DMS114 treated with DMSO at 0.1 percent for 48 hours (cell line): ENCODE measurements around the gene ARL6IP4.
"Not testable (repeated sequence)": the region's sequence is repeated elsewhere in the genome, so short reads cannot be mapped to it uniquely, and the experiment has no call there.

Experiments
- DNase-seq: peaks from one replicate; lab custom pipeline; 2025; ENCODE audit not compliant: unreplicated experiment; lab: John Stamatoyannopoulos, UW

Gene ARL6IP4

DNA sequence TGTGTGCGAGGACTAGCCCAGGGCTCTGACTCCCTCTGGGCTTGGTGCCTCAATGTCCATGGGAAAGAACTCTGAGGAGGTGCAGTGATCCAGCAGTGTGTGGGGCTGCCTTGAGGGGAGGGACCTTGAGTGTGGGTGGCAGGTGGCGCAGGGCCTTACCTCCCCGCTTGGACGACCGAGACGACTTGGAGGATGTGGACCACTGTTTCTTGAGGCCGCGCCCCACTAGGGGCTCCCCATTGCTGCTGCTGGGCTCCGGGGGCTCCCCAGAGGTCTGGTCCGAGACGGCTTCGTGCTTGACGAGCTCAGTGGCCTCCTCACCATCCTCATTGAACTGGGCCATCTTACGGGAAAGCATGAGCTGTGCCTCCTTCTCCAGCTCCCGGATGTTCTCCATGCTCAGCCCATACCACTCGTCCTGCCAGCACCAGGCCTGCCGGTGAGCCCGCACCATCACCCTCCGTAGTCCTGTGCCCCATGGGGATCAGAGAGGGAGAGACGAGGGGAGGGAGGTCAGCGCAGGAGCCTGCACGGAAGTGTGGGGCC is 24.7 kb downstream of the ARL6IP4 start:
- no peak for DNase-seq

DNA sequence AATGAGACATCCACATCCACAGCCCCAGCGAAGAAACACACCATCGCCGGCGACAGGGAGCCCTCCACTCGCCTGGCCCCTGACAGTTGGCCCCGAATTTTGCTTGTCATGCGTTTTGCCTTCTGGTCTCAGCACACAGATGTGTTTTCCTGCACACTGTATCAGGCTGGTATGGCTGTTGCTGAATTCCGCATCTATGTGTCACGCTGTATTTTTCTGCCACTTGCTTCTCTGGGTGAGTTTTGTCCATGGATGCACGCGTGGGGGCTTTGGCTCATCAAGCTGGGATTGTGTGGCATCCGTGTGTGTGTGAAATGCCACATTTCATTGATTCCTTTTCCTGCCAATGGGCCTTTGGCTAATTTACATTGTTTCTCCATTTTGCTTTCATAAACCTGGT is 26.5 kb downstream of the ARL6IP4 start:
- no peak for DNase-seq

DNA sequence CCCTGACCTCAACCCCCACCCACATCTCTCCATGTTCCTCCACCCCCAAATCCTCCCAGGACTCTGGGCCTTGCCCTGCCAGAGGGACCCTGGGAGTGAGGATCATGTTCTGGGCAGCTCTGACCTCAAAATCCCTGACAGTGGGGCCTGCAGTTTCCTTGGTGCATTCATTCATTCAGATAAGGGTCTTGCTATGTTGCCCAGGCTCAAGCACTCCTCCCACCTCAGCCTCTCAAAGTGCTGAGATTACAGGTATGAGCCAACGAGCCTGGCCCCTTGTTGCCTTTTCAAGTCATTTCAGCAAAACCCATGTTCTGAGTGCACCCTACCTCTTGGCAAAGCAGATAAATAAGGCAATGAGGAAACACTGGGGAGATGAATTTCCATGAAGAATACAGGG is 29.6 kb downstream of the ARL6IP4 start:
- DNase-seq: no peak

DNA sequence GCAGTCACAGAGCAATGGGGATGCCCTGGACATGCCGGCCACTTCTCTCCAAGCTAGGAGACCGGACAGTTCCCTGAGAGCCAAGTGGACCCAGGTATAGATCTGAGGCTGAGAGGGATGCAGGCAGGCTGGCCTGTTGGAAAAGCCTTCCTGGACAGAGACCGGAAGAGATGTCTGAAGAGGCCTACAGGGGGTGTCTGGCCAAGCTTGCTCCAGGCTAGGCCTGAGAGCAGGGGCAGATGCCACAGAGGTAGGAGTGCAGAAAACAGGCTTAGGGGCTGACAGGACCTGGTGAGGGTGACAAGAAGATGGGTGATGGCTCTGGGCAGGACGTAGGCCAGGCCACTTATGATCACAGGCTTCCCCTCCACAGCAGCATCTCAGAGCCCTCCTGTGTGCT is 30.2 kb downstream of the ARL6IP4 start:
- no peak for DNase-seq

DNA sequence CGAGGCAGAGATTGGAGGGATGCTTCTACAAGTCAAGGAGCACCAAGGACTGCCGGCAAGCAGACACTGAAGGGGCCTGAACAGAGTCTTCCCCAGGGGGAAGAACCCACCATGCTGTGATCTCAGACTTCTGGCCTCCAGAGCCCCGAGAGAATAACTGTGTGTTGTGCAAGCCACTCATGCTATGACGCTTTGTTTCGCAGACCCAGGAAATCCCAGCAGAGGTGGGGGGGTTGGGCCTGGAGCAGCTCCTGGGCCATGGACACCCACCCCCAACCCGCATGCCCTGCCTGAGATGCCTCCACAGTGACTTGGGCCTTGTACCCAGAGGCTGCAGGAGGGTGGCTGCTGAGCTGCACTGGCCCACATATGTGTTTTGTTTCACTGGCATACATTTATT is 31.2 kb downstream of the ARL6IP4 start:
- DNase-seq: no peak

DNA sequence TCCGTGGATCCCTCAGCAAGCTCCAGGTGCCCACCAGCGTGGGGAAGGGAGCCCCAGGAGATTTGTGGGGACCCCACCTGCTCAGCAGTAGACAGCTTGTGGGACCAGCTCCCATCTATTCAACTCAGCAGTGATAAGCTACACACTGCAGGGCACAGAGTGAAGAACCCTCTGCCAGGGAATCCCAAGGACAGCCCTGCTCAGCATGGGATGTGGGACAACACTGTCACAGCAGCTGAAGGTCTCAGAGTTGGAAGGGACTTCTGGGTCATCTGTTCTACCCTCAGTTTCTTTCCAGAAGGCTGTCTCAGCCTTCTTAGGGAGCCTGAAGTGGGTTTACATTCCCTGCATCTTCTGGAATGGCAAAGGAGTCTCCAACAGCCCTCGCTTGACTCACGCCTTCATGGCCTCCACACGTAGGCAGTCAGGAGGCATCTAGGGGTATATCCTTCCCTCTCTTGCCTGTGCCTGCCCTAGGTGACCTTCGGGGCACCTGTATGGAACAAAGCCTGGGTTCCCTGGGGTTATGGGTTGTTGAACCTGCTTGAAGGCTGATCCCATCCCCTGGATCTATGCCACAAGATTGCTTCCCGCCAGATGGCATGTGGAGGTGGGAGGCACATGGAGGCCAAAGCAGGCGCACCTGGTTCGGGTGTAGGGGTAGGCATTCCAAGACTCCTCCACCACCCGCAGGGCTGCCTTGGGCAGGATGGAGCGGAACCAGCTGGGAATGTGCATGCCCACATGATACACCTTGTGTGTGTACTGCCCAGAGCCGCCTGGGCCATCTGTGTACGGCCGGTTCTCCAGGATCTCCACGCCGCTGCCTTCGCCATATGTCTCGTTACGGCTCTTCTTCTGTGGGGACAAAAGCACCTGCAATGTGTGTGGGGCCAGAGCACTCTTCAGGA is 33.0 kb downstream of the ARL6IP4 start:
- DNase-seq: no peak

DNA sequence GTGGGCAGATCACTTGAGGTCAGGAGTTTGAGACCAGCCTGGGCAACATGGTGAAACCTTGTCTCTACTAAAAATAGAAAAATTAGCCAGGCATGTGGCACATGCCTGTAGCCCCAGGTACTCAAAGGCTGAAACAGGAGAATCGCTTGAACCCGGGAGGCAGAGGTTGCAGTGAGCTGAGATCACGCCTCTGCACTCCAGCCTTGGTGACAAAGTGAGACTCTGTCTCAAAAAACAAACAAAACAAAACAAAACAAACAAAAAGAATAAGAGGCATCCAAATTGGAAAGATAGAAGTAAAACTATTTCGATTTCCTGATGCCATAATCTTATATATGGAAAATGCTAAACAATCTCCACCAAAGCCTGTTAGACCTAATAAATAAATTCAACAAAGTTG is 34.0 kb downstream of the ARL6IP4 start:
- DNase-seq: not testable (repeated sequence)

DNA sequence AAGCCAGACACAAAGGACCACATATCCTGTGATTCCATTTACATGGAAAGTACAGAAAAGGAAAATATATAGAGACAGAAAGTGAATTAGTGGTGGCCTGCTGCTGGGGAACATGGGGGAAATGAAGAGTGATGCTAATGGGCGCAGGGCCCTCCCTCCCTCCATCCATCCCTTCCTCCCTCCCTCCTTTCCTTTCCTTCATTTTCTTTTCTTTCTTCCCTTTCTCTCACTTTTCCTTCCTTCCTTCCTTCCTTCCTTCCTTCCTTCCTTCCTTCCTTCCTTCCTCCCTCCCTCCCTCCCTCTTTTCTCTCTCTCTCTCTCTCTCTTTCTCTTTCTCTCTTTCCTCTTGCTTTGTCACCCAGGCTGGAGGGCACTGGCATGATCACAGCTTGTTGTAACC is 37.3 kb downstream of the ARL6IP4 start:
- no peak for DNase-seq

DNA sequence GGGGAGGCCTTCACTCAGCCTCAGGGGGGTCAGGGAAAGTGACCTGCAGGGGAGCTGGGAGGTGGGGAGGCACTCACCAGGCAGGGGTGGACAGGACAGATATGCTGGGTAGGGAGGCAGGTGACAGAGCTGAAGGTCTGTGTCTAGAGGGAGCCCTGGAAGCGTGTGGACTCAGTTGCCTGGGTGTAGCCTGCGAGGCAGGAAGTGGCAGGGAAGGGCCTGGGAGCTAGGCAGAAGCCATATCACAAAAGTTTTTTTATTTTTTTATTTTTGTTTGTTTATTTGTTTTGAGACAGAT is 39.3 kb downstream of the ARL6IP4 start:
- DNase-seq: no peak

DNA sequence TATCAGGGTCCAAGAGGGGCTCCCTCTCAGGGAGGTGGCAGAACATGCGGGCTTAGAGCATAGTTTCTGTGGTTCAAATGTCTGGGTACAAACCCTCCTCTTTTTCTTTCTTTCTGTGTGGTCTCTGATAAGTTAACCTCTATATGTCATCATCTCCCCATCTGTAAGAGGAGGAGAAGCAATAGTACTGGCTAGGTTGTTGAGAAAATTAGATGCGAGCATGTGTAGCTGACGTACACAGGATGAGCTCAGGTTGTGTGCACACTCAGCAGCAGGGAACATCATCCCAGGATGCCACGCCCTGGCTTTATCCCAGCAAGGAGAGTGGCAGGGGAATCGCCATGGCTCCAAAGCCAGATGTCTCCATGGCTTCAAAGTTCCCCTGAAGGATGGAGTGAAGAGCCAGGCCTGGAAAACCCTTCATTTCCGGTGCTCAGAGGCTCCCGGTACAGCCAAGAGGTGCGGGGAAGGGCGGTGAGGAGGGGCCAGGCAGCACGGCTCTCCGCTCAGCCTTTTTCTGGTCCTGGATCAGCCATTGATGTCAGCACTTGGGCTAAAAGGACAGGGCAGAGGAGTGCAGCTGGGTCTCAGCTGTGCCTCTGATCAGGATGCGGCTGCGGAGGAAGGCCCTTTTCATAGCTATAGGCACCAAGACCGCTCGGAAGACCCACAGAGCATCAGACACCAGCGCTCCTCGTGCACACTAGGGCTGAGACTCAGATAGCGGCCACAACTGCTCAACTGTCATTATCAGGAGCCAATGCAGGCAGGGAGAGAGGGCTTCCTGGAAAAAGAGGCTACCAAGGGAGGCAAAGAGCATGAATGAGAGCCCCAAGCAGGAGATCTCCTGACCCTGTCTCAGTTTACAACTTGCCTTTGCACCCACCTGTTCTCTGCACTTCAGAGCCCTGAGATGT is 41.5 kb downstream of the ARL6IP4 start:
- DNase-seq: no peak

DNA sequence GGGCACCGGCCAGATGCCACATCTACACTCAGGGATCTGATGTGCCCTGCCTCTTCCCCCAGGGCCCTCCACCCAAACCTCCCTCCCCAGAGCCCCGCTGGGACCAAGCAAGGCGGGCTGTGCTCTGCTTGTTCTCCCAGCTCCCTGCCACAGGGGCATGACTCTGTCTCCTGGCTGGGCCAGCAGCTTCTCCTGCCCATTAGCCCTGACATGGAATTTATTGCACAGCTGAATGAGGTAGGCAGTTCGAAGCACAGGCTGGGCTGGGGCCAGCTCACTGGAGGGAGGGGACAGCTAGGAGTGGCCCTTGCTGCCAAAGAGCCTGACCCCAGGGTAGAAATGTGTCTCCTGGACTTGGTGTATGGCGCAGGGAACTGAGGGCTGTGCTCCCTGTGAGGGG is 42.4 kb downstream of the ARL6IP4 start:
- DNase-seq: no peak

DNA sequence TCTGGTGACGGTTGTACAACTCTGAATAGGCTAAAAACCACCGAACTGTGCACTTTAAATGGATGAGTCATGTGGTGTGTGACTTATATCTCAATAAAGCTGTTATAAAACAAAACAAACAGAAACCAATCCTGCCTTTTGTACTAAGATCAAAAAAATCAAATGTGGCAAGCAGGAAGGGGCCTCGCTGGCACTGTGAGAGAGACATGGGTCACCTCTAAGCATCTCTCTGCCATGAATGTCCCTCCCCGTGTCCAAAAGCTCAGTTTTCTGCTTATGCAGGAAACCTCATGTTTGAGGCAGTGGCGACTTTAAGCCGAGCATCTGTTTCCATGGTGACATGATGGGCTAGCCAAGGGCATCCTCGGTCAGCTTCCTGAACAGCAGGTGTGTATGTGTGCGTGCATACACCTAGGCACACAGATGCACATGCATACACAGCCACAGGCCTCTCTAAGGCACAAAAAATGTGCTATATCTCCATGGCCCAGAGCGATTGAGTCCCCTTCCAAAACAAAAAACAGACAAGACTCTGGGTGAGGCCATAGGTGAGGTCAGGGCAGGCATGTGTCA is 44.4 kb downstream of the ARL6IP4 start:
- no peak for DNase-seq

DNA sequence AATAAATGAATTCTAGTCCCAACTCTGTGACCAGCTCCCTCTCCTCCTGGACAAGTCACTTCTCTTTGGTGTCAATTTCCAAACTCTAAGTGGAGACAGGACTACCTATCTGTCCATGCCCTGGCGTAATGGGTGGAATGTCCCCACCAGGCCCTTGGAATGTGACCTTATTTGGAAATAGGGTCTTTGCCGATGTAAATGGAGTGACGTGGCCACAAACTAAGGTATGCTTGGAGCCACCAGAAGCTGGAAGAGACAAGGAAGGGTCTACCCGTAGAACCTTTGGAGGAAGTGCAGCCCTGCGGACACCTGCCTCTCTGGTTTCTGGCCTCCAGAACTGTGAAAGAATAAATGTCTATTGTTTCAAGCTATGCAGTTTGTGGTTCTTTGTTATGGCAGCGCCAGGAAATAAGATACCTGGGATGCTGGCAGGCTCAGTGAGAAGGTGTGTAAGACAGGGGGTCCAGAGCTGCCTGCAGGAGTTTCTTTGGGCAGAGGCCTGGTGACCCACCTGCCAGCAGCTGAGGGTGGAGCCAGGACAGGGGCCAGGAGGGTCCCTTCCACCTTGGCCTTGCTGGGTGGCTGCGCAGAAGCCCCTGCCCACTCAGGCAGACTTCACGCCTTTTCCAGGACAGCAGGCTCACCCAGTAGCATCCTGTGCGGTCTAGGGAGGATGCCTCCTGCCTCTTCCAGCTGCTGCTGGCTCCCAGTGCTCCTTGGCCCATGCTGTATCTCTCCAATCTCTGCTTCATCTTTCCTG is 45.8 kb downstream of the ARL6IP4 start:
- DNase-seq: no peak

DNA sequence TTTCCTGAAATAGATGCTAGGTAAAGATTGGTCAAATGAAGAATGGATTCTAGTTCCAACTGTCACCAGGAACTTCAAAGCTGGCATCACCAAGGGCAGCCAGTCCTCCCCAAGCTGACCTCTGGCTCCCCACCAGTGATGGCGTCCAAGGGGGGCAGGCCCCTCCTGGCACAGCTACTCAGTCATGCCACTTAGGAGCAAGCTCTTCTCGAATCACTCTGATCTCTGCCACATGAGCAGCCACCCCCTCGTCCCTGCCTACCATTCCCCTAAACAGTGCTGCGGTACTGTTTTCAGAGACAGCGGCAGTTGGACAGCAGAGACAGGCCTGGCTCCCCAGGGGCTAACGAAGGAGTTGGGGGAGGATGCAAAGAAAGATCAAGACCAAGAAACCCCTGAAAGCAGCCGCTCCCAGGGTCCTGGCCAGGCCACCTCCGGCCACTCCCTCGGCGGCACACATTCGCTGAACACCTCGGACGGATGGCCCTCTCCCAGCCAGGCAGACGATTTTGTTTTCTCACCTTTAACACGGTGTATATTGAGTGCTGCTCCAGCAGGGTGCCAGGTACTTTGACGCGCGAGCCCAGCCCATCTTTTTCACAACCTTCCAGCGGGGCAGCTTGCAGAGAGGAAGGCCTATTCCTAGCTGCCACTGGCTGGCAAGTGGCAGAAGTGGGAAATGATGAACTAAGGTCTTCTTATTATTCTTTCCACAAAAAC is 47.4 kb downstream of the ARL6IP4 start:
- no peak for DNase-seq

DNA sequence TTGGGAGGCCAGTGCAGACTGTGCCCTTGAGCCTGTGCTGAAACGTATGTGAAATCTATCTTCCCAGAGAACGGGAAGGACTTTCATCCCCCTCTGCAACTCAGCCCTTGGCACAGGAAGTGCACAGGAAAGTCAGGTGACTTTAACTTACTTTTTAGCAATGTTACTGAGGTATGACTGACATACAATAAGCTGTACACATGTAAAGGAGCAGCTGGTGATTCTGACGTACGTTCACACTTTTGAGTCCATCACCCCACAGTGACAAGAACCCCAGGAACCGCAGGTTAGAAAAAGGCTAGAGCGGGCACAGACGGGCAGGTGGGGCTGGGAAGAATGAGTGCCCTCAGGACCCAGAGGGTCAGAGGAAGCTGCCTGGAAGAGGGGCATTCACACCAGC is 48.0 kb downstream of the ARL6IP4 start:
- no peak for DNase-seq

DNA sequence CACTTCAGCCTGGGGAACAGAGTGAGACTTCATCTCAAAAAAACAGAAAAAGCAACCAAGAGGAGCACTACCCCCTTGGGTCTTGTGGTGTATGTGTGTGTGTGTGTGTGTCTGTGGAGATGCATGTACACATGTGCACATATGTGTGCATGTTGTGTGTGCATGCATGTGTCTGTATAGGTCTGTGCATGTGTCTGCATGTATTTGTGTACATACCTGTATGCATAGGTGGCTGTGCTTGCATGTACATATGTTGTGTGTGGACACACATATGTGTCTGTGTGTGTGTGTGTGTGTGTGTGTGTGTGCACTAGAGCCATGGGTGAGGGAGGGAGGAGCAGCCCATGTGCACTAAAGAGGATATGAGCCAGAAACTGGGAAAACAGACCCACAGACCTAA is 49.1 kb downstream of the ARL6IP4 start:
- DNase-seq: no peak

DNA sequence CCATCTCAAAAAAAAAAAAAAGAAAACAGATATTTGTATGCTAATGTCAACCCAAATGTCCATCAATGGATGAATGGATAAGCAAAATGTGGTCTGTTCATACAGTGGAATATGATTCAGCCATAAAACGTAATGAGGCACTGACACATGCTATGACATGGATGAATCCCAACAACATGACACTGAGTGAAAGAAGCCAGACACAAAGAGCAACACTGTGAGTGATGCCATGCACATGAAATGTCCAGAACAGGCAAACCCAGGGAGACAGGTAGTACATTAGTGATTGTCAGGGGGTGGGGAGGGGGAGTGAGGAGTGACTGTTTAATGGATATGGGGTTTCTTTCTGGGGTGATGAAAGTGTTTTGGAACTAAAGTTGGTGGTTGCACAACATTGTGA is 50.2 kb downstream of the ARL6IP4 start:
- DNase-seq: no peak

DNA sequence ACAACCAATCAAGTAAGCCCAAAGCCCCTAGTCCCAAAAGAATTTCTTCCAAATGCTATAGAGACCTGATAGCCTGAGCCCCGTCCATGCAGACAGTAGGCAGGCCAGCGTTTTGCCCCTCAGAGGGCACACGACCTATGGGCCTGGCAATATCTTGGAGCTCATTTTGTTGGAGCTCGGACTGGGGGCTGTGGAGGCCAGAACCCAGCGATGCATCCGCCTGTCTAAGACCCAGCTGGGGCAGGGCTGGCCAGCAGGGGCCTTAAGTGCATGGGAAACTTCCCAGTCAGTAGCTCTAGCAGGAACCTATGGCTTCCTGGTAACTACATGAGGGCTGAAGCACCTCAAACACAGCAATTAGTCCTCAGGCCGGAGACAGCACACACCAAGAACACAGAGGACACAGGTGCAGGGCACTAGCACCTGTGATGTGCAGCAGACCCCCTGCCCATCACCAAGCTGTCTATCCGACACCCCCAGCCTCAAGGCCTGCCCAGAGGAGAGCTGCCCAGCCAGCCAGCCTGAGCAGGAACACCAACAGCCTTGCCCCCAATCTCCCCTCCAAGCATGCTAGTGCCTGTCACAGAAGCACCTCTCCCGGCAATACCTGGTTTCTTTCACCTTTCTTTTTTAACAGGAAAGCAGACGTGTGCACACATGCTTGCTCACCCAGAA is 50.8 kb downstream of the ARL6IP4 start:
- DNase-seq: no peak
